GM19025 (cell line): Measurements from ENCODE around the gene C19orf18.
"Not testable (repeated sequence)": the region's sequence is repeated elsewhere in the genome, so short reads cannot be mapped to it uniquely, and the experiment has no call there.

Experiments used
- ATAC-seq: cut with Tn5 transposase; IDR thresholded peaks from one replicate; pipeline ENCODE4 v1.9.1; 2021; ENCODE audit warnings: mild to moderate bottlenecking, low read depth, moderate library complexity; ENCODE audit not compliant: unreplicated experiment

Gene C19orf18

GRCh38 chr19:57974434-57974833 is at the start of gene C19orf18:
C19orf18 (minus strand) TSS chr19:57974534; CDS start chr19:57974432, 102 bp downstream.
- no peak for ATAC-seq

- no peak for ATAC-seq
Observed at GRCh38 chr19:58022283-58022660, 47.9 kb upstream of the C19orf18 start.

- ATAC-seq, result no peak
Observed at GRCh38 chr19:58021541-58022282, 47.4 kb upstream of the C19orf18 start.

GRCh38 chr19:58020129-58020528 is 45.8 kb upstream of the C19orf18 start:
- ATAC-seq, result no peak

DNA sequence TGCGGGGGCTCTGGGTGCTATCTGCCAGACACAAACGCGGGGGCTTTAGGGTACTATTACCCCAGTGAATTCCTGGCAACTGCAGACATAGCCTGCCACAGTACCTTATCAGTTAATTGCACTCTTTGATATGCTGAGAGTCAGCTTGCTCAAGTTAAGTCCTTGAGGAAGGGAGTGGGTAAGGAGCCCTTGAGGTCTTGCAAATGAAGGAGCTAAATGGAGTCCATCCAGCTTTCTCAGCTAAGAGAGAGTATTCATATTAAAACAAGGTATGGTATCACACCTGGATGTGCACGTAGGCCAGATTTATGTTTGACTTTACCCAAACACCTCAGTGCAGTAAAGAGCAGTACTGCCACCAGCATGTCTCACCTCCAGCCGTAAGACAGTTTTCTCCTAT is 39.8 kb upstream of the C19orf18 start:
- no peak for ATAC-seq

GRCh38 chr19:58010507-58010906 is 36.2 kb upstream of the C19orf18 start:
- ATAC-seq, result no peak

DNA sequence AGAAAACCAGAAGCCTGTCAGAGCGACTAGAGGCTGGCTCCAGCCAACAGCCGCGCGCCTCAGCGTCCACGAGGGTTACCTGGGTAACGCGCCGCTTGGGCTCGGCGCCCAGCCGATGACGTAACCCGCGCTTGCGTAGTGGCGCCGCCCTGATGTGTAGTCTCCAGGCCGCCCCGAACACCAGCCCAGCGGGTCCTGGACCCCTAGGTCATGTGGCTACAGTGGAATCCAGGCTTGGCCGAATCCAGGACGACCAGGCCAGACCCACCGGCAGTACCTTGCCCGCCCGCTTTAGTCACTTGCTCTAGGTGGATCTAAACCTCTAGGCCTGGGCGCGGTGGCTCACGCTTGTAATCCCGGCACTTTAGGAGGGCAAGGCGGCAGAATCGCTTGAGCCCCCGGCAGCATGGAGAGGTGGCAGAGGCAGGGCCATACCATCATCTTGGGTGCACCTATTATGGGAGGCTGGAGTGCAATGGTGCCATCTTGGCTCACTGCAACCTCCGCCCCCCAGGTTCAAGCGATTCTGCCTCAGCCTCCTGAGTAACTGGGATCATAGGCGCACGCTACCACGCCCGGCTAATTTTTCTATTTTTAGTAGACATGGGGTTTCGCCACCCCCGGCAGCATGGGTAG is 35.5 kb upstream of the C19orf18 start:
- ATAC-seq, result no peak

DNA sequence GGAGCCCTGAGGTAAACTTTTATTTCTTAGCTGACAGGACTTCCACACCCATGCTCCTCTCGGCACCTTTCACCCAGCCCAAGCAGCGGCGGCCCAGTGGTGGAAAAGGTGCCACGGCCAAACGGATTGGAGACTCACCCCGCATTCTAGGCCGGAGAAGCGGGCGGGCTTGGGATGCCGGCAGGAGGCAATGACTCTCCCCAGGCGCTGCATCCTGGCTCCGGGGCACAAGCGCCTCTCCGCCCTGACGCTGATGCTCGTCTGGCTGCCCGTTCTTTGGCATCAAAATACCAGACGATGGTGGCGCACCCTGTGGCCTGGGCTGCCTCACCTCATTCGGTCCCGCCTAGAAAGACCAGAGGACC is 34.9 kb upstream of the C19orf18 start:
- ATAC-seq, result no peak

GRCh38 chr19:58008877-58009276 is 34.5 kb upstream of the C19orf18 start:
- not testable (repeated sequence) for ATAC-seq

DNA sequence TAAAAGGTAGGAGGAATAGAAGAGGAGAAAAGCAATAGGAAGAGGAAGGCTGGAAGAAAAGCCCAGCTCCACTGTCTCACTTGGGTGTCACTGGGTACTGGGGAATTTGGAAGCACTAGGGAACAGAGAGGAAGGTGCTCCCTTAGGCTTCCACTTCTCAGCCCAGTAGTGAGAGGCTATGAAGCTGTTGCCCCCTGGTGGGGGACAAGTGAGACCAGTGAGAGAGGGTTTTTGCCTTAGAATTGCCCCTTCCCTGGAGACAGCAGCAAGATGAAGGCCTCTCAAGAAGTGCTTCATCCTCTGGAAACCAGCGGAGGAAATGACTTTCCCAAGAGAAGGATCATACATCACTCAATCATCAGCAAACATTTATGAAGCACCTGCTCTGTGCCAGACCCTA is 33.0 kb upstream of the C19orf18 start:
- no peak for ATAC-seq

DNA sequence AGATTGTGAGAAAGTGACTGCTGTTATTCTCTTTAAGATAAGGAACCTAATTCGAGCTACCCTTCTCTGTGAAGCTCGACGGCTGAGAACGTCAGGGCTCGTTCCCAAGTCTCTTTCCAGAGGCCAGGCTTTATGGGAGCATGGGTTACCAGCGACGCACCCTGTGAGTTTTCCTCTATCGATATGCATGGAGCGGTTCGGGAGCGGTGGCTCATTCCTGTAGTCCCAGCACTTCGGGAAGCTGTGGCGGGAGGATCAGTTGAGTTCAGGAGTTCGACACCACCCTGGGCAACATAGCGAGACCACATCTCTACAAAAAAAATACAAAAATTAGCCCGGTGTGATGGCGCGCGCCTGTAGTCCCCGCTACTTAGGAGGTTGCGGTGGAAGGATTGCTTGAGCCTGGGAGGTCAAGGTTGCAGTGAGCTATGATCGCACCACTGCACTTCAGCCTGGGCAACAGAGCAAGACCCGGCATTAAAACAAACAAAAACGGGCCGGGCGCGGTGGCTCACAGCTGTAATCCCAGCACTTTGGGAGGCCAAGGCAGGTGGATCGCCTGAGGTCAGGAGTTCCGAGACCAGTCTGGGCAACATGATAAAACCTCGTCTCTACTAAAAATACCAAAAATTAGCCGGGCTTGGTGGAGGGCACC is 29.0 kb upstream of the C19orf18 start:
- ATAC-seq, result no peak

GRCh38 chr19:58002384-58003173 is 28.2 kb upstream of the C19orf18 start, which contains the start of gene ZNF606:
ZNF606 (minus strand) TSS chr19:58002820; CDS start chr19:58001319, 1,501 bp downstream.
- ATAC-seq, result peak; percentile 97

DNA sequence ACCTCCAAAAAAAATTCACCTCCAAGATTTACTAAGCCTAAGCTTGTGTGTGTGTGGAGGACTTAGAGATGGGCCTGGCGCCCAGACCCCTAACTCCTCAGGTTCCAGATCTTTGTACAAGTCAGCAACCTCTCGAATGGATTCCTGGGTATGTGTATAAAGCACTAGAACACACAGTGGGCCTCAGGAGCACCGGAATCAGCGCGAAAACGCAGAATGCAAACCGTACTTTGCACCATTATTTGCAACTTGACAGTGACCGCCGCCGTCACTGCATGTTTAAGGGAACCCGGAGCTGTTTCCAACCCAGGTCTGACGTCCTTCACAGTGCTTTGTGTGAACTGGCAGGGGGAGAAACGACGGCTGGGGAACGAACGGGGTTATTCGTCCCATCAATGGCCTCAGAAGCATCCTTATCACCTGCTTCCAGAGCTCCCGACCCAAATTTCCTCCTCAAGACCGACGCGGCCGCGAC is 27.6 kb upstream of the C19orf18 start:
- no peak for ATAC-seq

- ATAC-seq, result no peak
Observed at GRCh38 chr19:58000677-58001076, 26.3 kb upstream of the C19orf18 start.

DNA sequence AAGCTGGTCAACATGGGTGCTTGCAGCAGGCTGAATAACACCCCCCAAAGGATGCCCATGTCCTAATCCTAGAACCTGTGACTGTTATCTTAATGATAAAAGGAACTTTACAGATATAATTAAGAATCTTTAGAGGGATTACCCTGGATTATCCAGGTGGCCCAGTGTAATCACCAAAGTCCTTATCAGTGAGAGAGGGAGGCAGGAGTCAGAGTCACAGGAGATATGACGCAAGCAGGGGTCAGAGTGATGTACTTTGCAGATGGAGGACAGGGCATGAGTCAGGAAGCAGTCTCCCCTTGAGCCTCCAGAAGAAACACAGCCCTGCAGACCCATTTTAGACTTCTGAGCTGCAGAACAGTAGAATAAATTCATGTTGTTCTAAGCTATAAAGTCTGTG is 18.5 kb upstream of the C19orf18 start:
- no peak for ATAC-seq

DNA sequence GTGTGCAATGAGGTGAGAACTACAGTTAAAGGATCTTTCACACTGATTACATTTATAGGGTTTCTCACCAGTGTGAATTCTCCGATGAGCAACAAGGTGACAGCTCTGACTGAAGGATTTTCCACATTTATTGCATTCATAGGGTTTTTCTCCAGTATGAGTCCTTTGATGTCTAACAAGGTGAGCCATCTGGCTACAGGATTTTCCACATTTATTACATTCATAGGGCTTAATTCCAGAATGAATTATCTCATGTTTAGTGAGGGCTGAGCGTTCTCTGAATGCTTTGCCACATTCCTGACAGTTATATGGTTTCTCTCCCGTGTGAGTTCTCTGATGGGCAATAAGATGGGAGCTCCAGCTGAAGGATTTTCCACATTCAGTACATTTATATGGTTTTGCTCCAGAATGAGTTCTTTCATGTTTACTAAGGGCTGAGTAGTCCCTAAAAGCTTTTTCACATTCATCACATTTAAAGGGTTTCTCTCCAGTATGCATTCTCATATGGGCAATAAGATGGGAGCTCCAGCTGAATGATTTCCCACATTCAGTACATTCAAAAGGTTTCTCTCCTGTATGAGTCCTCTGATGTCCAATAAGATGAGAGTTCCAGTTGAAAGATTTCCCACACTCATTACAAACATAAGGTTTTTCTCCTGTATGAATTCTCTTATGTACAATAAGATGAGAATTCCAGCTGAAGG is 4.4 kb upstream of the C19orf18 start:
- ATAC-seq, result no peak

DNA sequence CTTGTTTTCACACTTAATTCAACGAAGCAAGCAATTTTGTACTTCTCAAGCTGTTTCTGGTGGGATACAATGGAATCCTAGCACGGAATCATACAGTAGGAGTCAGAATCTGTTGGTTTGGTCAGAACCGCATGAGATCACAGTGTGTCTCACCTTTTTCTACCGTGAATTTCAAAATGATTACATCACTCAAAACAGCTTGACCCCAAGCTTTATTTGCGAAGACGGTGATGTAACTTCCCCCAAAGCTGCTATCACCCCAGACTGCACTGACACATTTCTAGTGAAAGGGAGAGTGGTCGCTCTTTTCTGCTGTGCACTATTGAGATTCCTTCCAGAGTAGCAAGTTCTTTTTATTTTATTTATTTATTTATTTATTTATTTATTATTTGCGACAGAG is 9.6 kb downstream of the C19orf18 start:
- ATAC-seq, result no peak

DNA sequence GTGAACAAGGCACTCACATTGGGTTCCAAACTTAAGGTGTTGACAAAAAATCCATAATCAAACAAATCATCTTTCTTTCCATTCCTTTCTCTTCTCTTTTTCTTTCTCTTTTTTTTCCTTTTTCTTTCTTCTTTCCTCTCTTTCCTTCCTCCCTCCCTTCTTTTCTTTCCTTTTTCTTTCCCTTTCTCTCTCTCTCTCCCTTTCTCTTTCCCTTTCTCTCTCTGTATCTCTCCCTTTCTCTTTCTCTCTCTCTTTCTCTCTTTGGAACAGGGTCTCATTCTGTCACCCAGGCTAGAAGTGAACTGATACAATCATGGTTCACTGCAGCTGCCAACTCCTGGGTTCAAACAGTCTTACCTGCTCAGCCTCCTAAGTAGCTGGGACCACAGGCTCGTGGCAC is 12.5 kb downstream of the C19orf18 start:
- no peak for ATAC-seq

GRCh38 chr19:57954996-57955395 is 19.3 kb downstream of the C19orf18 start:
- no peak for ATAC-seq

- ATAC-seq, result no peak
Observed at GRCh38 chr19:57949702-57950101, 24.6 kb downstream of the C19orf18 start.
